Heart left ventricle (tissue), 16 donors: ENCODE measurements around the gene AGPAT4. TPM values are rescaled to one million over a fixed set of nuclear protein-coding genes. Genes with fewer than 3 reads are reported as not detected.
"Not testable (repeated sequence)": the region's sequence is repeated elsewhere in the genome, so short reads cannot be mapped to it uniquely, and the experiment has no call there.

ENCODE experiments used
- ATAC-seq, 4 donors: fragments of 200-7000 bp; cut with Tn5 transposase; one replicate each; pipeline ENCODE4 v1.9.1; 2020 to 2022; ENCODE audit warnings: moderate library complexity in 4 of 4, mild to moderate bottlenecking in 3 of 4, moderate number of reproducible peaks in 1 of 4
- DNase-seq, 5 donors: peaks; one replicate each; pipeline ENCODE4 v3.0.0-alpha.2; 2020
- H3K27ac ChIP-seq, 12 donors: fragments of 200-600 bp; sonication (generic) in 4 of 12; one replicate each; pipeline versions ENCODE4 v1.5.0 to v1.8.0; 2016 to 2022; ENCODE audit warnings: mild to moderate bottlenecking in 2 of 12
- H3K27me3 ChIP-seq, 9 donors: fragments of 200-600 bp; sonication (generic) in 2 of 9; one replicate each; pipeline versions ENCODE4 v1.5.1 to v1.8.0; 2016 to 2022; ENCODE audit warnings: mild to moderate bottlenecking in 3 of 9
- H3K36me3 ChIP-seq, 9 donors: fragments of 200-600 bp; sonication (generic) in 2 of 9; one replicate each; pipeline versions ENCODE4 v1.5.0 to v1.8.0; 2018 to 2022; ENCODE audit warnings: mild to moderate bottlenecking in 2 of 9
- H3K4me1 ChIP-seq, 12 donors: fragments of 200-600 bp; sonication (generic) in 4 of 12; one replicate each; pipeline versions ENCODE4 v1.5.0 to v1.8.0; 2016 to 2022; ENCODE audit warnings: mild to moderate bottlenecking in 3 of 12
- H3K4me3 ChIP-seq, 12 donors: fragments of 200-600 bp; sonication (generic) in 4 of 12; one replicate each; pipeline versions ENCODE4 v1.5.0 to v1.8.0; 2017 to 2022; ENCODE audit warnings: mild to moderate bottlenecking in 9 of 12, moderate library complexity in 4 of 12
- H3K9me3 ChIP-seq, 12 donors: fragments of 200-600 bp; sonication (generic) in 4 of 12; one replicate each; pipeline versions ENCODE4 v1.5.0 to v1.8.0; 2016 to 2022; ENCODE audit warnings: mild to moderate bottlenecking in 1 of 12
- CTCF ChIP-seq, 12 donors: fragments of 200-600 bp; sonication (generic) in 4 of 12; IDR thresholded peaks; one replicate each; pipeline versions ENCODE4 v1.5.0 to v1.8.0; 2018 to 2022; ENCODE audit warnings: antibody characterized with exemption in 12 of 12, mild to moderate bottlenecking in 5 of 12
- POLR2A ChIP-seq, 2 donors: fragments of 450-650 bp; IDR thresholded peaks; one replicate each; pipeline ENCODE4 v1.6.1; 2017; ENCODE audit warnings: antibody characterized with exemption in 2 of 2, mild to moderate bottlenecking in 2 of 2, moderate library complexity in 2 of 2
- WGBS, 4 donors: extraction: QIAGEN DNeasy Blood & Tissue Kit in 2 of 4; methylation state at CpG; one replicate each; pipeline versions ENCODE4 v1.1.5 to v1.1.7; 2013 to 2018; 5-methylcytosine and 5-hydroxymethylcytosine counted together
- intact Hi-C, 10 donors: fragments of 100-400 bp; cut with DNase I; formaldehyde crosslinking; loops; one replicate each; pipeline versions ENCODE4 v1.11.1 to v1.14.2; 2022
- polyA plus RNA-seq, 2 donors: library from polyadenylated mRNA; stranded (reverse); fragments of 200-250 nt; gene quantifications; one replicate each; pipeline ENCODE4 v1.2.3, GENCODE V29; 2013
- total RNA-seq, 9 donors: library from RNA; depleted of rRNA in 2 of 9; stranded (reverse); fragments of >200 nt in 2 of 9; fragmentation: NEBNext Ultra II Directional in 3 of 9; extraction: Animal tissue kit (Norgen Biotek cat#: 25700) in 3 of 9; gene quantifications; one replicate each; pipeline versions ENCODE4 v1.1.0 to v1.2.4, GENCODE V29; 2016 to 2023
- donor health status: ischemic (EF 13 %, LVEDD 7.1; RV severe dilation, severe dysfunction).
- donor health status: healthy with polysubstance abuse.
- donor health status: DM: no; HTN: yes; CAD: no.
- donor health status: DM: no; HTN: no; CAD: no.
- donor health status: ischemic (EF 25% LVEDD 6.9; RV normal size, moderate dysfunction).
- donor health status: ischemic (EF 25% LVEDD 5.7; RV mildly dilated, moderate dysfunction).
- donor health status: healthy.
- donor health status: DM: yes; HTN: yes; CAD: no.
- donor health status: ischemic (EF 35%, LVEDD 5.7; RV mildly dilated, moderate dysfunction).
- donor health status: nonischemic (EF 11% LVEDD 7.7; RV severe dilation, severe dysfunction).
- donor health status: DM: yes; HTN: yes; CAD: no.
- donor health status: PGD.
- donor health status: ischemic (EF 29% LVEDD 5.4; RV normal size, mild dysfunction).
- donor health status: nonischemic (EF 23%, LVEDD 6.1; RV moderate dilation, normal function).

The AGPAT4 gene
- total and polyA plus RNA-seq, 11 donors = 0.83 to 5.0 (median 1.8) TPM

GRCh38 chr6:161188547-161189465, 85.1 kb downstream of the AGPAT4 start:
- no peaks in the 10 kb centered on the region for H3K36me3 ChIP-seq
- 96 to 98% (median 96%) methylated on average over 19 of the region's 19 CpGs for WGBS, 4 donors
- ATAC-seq = no peak
- intact Hi-C loops = no loop called here
- no peaks in the 10 kb centered on the region for H3K27me3 ChIP-seq
- H3K4me1 ChIP-seq = no peaks in the 10 kb centered on the region
- no peak for TF ChIP-seq CTCF (IDR thresholded peaks at IDR 0.05)
- TF ChIP-seq POLR2A (IDR thresholded peaks at IDR 0.05) = no peak
- peaks cover 0 to 9% (median 0%) of the 10 kb centered on the region in 12 donors for H3K9me3 ChIP-seq
- no peak for DNase-seq
- H3K4me3 ChIP-seq = no peak overlapping the region
- no peak overlapping the region for H3K27ac ChIP-seq

- Histone ChIP-seq H3K9me3 (no peaks in the 10 kb centered on the region), H3K4me1 (no peaks in the 10 kb centered on the region), H3K4me3 (no peak overlapping the region), H3K27ac (no peak overlapping the region), H3K36me3 (no peaks in the 10 kb centered on the region), H3K27me3 (no peaks in the 10 kb centered on the region)
- ATAC-seq (peak in 1 of 4 donors; percentile 18), DNase-seq (peak in 1 of 5 donors; percentile 18)
- intact Hi-C loops = no loop called here
- WGBS, 4 donors = 89 to 91% (median 90%) methylated on average over 17 of the region's 17 CpGs
- TF ChIP-seq POLR2A (IDR thresholded peaks at IDR 0.05) = no peak
Observed at GRCh38 chr6:161186173-161186769, 87.6 kb downstream of the AGPAT4 start.

- Histone ChIP-seq H3K4me3 (no peak overlapping the region), H3K27ac (no peak overlapping the region), H3K27me3 (no peaks in the 10 kb centered on the region), H3K36me3 (no peaks in the 10 kb centered on the region), H3K9me3 (peaks cover 0 to 18% (median 0%) of the 10 kb centered on the region in 12 donors), H3K4me1 (no peaks in the 10 kb centered on the region)
- ATAC-seq (no peak), DNase-seq (no peak)
- 76 to 94% (median 87%) methylated on average over 7 to 8 of the region's 8 CpGs for WGBS, 4 donors
- TF ChIP-seq POLR2A (IDR thresholded peaks at IDR 0.05) (no peak), CTCF (IDR thresholded peaks at IDR 0.05) (no peak)
- intact Hi-C loops = no loop called here
Observed at GRCh38 chr6:161181121-161181520, 92.7 kb downstream of the AGPAT4 start.

- H3K4me3 ChIP-seq, H3K27me3 ChIP-seq, ATAC-seq, intact Hi-C loops, H3K36me3 ChIP-seq, H3K27ac ChIP-seq, H3K4me1 ChIP-seq, DNase-seq: not testable (repeated sequence)
- WGBS, 4 donors = 95 to 98% (median 96%) methylated on average over 13 to 14 of the region's 14 CpGs
- peaks cover 0 to 18% (median 0%) of the 10 kb centered on the region in 12 donors for H3K9me3 ChIP-seq
Observed at GRCh38 chr6:161178155-161178554, 95.7 kb downstream of the AGPAT4 start.

GRCh38 chr6:161176428-161176827, 97.4 kb downstream of the AGPAT4 start:
- H3K27ac ChIP-seq, H3K36me3 ChIP-seq, intact Hi-C loops, DNase-seq, H3K4me1 ChIP-seq, H3K4me3 ChIP-seq, H3K27me3 ChIP-seq, ATAC-seq: not testable (repeated sequence)
- WGBS, 4 donors = 94 to 98% (median 97%) methylated on average over 3 of the region's 3 CpGs
- peaks cover 0 to 18% (median 0%) of the 10 kb centered on the region in 12 donors for H3K9me3 ChIP-seq

- ATAC-seq, H3K27ac ChIP-seq, H3K9me3 ChIP-seq, DNase-seq, H3K36me3 ChIP-seq, intact Hi-C loops, H3K4me3 ChIP-seq, H3K27me3 ChIP-seq: not testable (repeated sequence)
- 0% methylated on average over 1 of the region's 1 CpG for WGBS, 4 donors
- H3K4me1 ChIP-seq = peaks cover 0 to 17% (median 0%) of the 10 kb centered on the region in 12 donors
Observed at GRCh38 chr6:161172769-161173168, 101.1 kb downstream of the AGPAT4 start.
